HEK293 (cell line): ENCODE results near the gene FRS2.

Experiments used
- CTCF ChIA-PET: fragments of 350-600 bp; formaldehyde crosslinking; extraction: SDS; loops from one replicate; lab custom pipeline; 2021; ENCODE audit warnings: antibody characterized with exemption; lab: Yijun Ruan, JAX
- POLR2A ChIA-PET: fragments of 300-600 bp; formaldehyde crosslinking; extraction: SDS; loops from one replicate; lab custom pipeline; 2020; ENCODE audit warnings: antibody characterized with exemption, inconsistent platforms; lab: Yijun Ruan, JAX
- H3K27ac ChIP-seq: fragments of 200-500 bp; sonication (Bioruptor generic); 2 replicates; pipeline ENCODE4 v1.5.1; 2014; ENCODE audit warnings: low read depth, low read length, control low read depth, inconsistent platforms; ENCODE audit errors: extremely low read depth
- H3K36me3 ChIP-seq, 2 experiments: fragments of 200-500 bp in 1 of 2; sonication (Bioruptor generic) in 1 of 2; 1 replicate in 1 of 2; 2 replicates in 1 of 2; pipeline ENCODE4 v1.5.1; 2014 to 2017; ENCODE audit warnings: inconsistent platforms in 2 of 2, low read length in 2 of 2; ENCODE audit not compliant: control insufficient read depth in 2 of 2, insufficient read depth in 1 of 2
- H3K4me1 ChIP-seq: fragments of 200-500 bp; sonication (Bioruptor generic); 2 replicates; pipeline ENCODE4 v1.5.1; 2014; ENCODE audit warnings: mild to moderate bottlenecking, low read length, inconsistent platforms; ENCODE audit not compliant: control insufficient read depth, insufficient read depth
- H3K4me3 ChIP-seq: 2 replicates; pipeline ENCODE4 v1.5.1; 2011; ENCODE audit warnings: low read depth, mild to moderate bottlenecking, control low read depth, low read length, moderate library complexity
- H3K9me3 ChIP-seq: fragments of 200-500 bp; sonication (Bioruptor generic); 2 replicates; pipeline ENCODE4 v1.5.1; 2014; ENCODE audit warnings: low read depth, low read length, inconsistent platforms; ENCODE audit not compliant: control insufficient read depth, insufficient read depth
- FEZF1 ChIP-seq: fragments of 450-650 bp; formaldehyde crosslinking; IDR thresholded peaks from 2 replicates; pipeline ENCODE4 v1.5.1; 2016; ENCODE audit warnings: missing biosample characterization, missing genetic modification characterization
- GFI1B ChIP-seq: fragments of 450-650 bp; formaldehyde crosslinking; IDR thresholded peaks from 2 replicates; pipeline ENCODE4 v1.5.1; 2016; ENCODE audit warnings: missing biosample characterization, missing genetic modification characterization
- GLIS1 ChIP-seq: fragments of 450-650 bp; formaldehyde crosslinking; IDR thresholded peaks from 2 replicates; pipeline ENCODE4 v1.5.1; 2016; ENCODE audit warnings: missing biosample characterization, missing genetic modification characterization
- GLIS2 ChIP-seq: fragments of 450-650 bp; formaldehyde crosslinking; IDR thresholded peaks from 2 replicates; pipeline ENCODE4 v1.5.1; 2016; ENCODE audit warnings: missing biosample characterization, missing genetic modification characterization
- ZBTB20 ChIP-seq: fragments of 450-650 bp; formaldehyde crosslinking; IDR thresholded peaks from 2 replicates; pipeline ENCODE4 v1.5.1; 2016; ENCODE audit warnings: missing biosample characterization, missing genetic modification characterization
- ZEB2 ChIP-seq: fragments of 450-650 bp; formaldehyde crosslinking; IDR thresholded peaks from 2 replicates; pipeline ENCODE4 v1.5.1; 2016; ENCODE audit warnings: missing biosample characterization, missing genetic modification characterization
- ZFHX2 ChIP-seq: fragments of 450-650 bp; formaldehyde crosslinking; conservative IDR thresholded peaks from 2 replicates; pipeline ENCODE4 v1.5.1; 2016; ENCODE audit warnings: missing biosample characterization, missing genetic modification characterization
- ZNF10 ChIP-seq: fragments of 450-650 bp; formaldehyde crosslinking; IDR thresholded peaks from 2 replicates; pipeline ENCODE4 v1.5.1; 2017; ENCODE audit warnings: missing biosample characterization, missing genetic modification characterization
- ZNF155 ChIP-seq: fragments of 450-650 bp; formaldehyde crosslinking; IDR thresholded peaks from 2 replicates; pipeline ENCODE4 v1.5.1; 2016; ENCODE audit warnings: missing biosample characterization, missing genetic modification characterization
- ZNF157 ChIP-seq: fragments of 450-650 bp; formaldehyde crosslinking; IDR thresholded peaks from 2 replicates; pipeline ENCODE4 v1.5.1; 2016; ENCODE audit warnings: missing biosample characterization, missing genetic modification characterization
- ZNF335 ChIP-seq: fragments of 450-650 bp; formaldehyde crosslinking; conservative IDR thresholded peaks from 2 replicates; pipeline ENCODE4 v1.5.1; 2016; ENCODE audit warnings: missing biosample characterization, missing genetic modification characterization
- ZNF366 ChIP-seq: fragments of 450-650 bp; formaldehyde crosslinking; conservative IDR thresholded peaks from 2 replicates; pipeline ENCODE4 v1.5.1; 2016; ENCODE audit warnings: missing biosample characterization, missing genetic modification characterization
- ZNF529 ChIP-seq: fragments of 450-650 bp; formaldehyde crosslinking; IDR thresholded peaks from 2 replicates; pipeline ENCODE4 v1.5.1; 2017; ENCODE audit warnings: missing genetic modification characterization, missing biosample characterization; ENCODE audit not compliant: insufficient replicate concordance
- ZNF560 ChIP-seq: fragments of 450-650 bp; formaldehyde crosslinking; IDR thresholded peaks from 2 replicates; pipeline ENCODE4 v1.5.1; 2017; ENCODE audit warnings: missing biosample characterization, missing genetic modification characterization, borderline replicate concordance
- ZNF600 ChIP-seq: fragments of 450-650 bp; formaldehyde crosslinking; IDR thresholded peaks from 2 replicates; pipeline ENCODE4 v1.5.1; 2016; ENCODE audit warnings: missing biosample characterization, missing genetic modification characterization
- ZNF658 ChIP-seq: fragments of 450-650 bp; formaldehyde crosslinking; IDR thresholded peaks from 2 replicates; pipeline ENCODE4; 2016; ENCODE audit warnings: missing biosample characterization, missing genetic modification characterization
- ZNF660 ChIP-seq: fragments of 450-650 bp; IDR thresholded peaks from 2 replicates; pipeline ENCODE4 v1.5.1; 2018; ENCODE audit warnings: missing biosample characterization, mild to moderate bottlenecking, missing genetic modification characterization
- ZNF664 ChIP-seq: fragments of 450-650 bp; formaldehyde crosslinking; IDR thresholded peaks from 2 replicates; pipeline ENCODE4 v1.5.1; 2016; ENCODE audit warnings: missing biosample characterization, missing genetic modification characterization
- ZNF670 ChIP-seq: fragments of 450-650 bp; formaldehyde crosslinking; IDR thresholded peaks from 2 replicates; pipeline ENCODE4 v1.5.1; 2016; ENCODE audit warnings: missing biosample characterization, missing genetic modification characterization, low read depth
- ZSCAN23 ChIP-seq: fragments of 450-650 bp; formaldehyde crosslinking; IDR thresholded peaks from 2 replicates; pipeline ENCODE4 v1.5.1; 2016; ENCODE audit warnings: missing biosample characterization, missing genetic modification characterization
- TF ChIP-seq, protein P1 (sequence below): fragments of 450-650 bp; formaldehyde crosslinking; IDR thresholded peaks from 2 replicates; pipeline ENCODE4 v1.5.1; 2016; ENCODE audit warnings: missing biosample characterization, missing genetic modification characterization
- TF ChIP-seq, protein P2 (sequence below): fragments of 450-650 bp; formaldehyde crosslinking; optimal IDR thresholded peaks from 2 replicates; pipeline ENCODE3; 2016; ENCODE audit warnings: missing biosample characterization, mild to moderate bottlenecking, missing genetic modification characterization
- TF ChIP-seq, protein P3 (sequence below): fragments of 450-650 bp; formaldehyde crosslinking; IDR thresholded peaks from 2 replicates; pipeline ENCODE4 v1.5.1; 2016; ENCODE audit warnings: missing biosample characterization, missing genetic modification characterization
- TF ChIP-seq, protein P4 (sequence below): fragments of 450-650 bp; formaldehyde crosslinking; IDR thresholded peaks from 2 replicates; pipeline ENCODE4 v1.5.1; 2017; ENCODE audit warnings: missing biosample characterization, missing genetic modification characterization

Gene FRS2

DNA sequence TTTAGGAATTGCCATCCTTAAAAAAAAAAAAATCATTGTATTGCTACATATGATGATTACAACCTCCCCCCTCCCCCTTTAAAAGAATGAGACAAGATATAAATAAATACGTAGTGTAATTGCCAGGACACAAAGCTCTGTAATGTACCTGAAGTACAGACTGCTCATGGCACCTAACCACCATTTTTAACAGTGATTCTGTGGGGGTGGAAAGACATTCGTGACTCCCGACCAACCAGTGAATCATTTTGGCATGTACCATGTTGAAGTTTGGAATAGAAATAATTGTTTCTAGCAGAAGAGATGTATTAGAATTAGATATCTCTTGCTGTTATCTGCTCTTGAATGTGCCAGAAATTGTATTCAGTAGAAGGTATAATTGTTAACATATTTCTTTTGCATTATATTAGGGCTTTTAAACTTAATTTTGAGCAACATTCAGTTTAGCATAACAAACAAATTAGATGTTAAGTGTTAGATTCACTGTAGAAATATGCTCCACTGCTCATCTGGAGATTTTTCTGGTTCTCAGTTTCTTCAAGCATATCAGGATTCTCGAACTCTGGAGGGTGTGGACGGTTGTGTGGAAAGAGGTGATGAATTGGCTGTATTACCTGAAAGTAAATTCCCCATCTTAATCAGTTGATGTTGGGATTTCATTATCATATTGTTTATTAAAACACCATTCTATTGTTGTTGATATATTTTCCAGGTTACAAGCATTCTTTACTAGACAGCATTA is 31.1 kb downstream of the FRS2 start:
- peaks cover 14% of the 10 kb centered on the region for H3K4me1 ChIP-seq
- H3K4me3 ChIP-seq = no peak overlapping the region
- CTCF ChIA-PET = no interaction called here
- H3K9me3 ChIP-seq = no peaks in the 10 kb centered on the region
- POLR2A ChIA-PET = no interaction called here
- TF ChIP-seq ZEB2 (tag by site-specific recombination) (0 out of 2 replicates have a peak, but pooled peaks have one; percentile 3), GLIS2 (no peak), ZNF529 (tag by site-specific recombination) (no peak), ZNF600 (tag by site-specific recombination) (0 out of 2 replicates have a peak, but pooled peaks have one; percentile 29), ZBTB20 (tag by site-specific recombination) (no peak), ZSCAN23 (no peak), ZNF10 (tag by site-specific recombination) (peak; percentile 87), ZNF658 (no peak)
- no peak overlapping the region for H3K27ac ChIP-seq
- no peaks in the 10 kb centered on the region for H3K36me3 ChIP-seq

DNA sequence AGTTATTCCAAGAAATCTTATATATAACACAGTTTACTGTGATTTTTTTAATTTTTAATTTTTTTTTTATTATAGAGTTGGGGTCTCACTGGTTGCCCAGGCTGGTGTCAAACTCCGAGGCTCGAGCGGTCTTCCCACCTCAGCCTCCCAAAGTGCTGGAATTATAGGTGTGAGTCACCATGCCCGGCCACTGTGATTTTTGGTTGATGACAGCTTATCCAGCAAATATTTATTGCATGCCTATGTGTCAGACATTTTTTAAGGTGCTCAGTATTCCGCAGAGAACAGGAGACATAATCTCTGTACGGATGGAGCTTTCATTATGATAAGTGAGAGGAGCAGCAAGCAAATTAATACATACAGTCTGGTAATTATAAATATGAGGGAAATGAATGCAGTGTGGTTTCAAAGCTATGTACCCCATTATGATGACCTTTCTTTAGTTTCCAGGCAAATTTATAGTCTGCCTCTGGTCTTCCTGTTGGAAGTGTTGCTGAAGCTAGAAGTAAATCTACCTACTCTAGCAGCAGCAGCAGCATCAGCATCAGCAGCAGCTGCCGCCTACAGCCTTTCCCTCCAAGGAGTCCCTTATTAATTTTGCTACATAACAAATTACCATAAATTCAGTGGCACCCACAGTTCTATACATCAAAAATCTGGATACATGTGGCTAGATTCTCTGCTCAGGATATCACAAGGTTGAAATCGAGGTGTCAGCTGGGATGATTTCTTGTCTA is 32.3 kb downstream of the FRS2 start:
- ChIA-PET POLR2A (interaction anchor here (0.6 to 1.7 kb wide), 2 partner anchors 20 to 32 kb away, joined by 4 to 9 read pairs; partner anchors contain the start of gene FRS2), CTCF (interaction anchor here (0.5 to 0.9 kb wide), 2 partner anchors 10 to 68 kb away, joined by 3 to 5 read pairs; no protein-coding TSS in a partner anchor)
- H3K36me3 ChIP-seq = no peaks in the 10 kb centered on the region
- H3K4me1 ChIP-seq = peaks cover 14% of the 10 kb centered on the region
- no peak overlapping the region for H3K4me3 ChIP-seq
- no peak overlapping the region for H3K27ac ChIP-seq
- H3K9me3 ChIP-seq = no peaks in the 10 kb centered on the region
- TF ChIP-seq GFI1B = peak; percentile 82
- no peak for TF ChIP-seq ZNF560 (tag by site-specific recombination)
- 0 out of 2 replicates have a peak, but pooled peaks have one; percentile 13 for TF ChIP-seq ZNF335 (tag by site-specific recombination)
- no peak for TF ChIP-seq ZNF157 (tag by site-specific recombination)
- TF ChIP-seq ZNF366 = peak; percentile 57
- no peak for TF ChIP-seq ZNF664 (tag by site-specific recombination)
- TF ChIP-seq, protein P1, sequence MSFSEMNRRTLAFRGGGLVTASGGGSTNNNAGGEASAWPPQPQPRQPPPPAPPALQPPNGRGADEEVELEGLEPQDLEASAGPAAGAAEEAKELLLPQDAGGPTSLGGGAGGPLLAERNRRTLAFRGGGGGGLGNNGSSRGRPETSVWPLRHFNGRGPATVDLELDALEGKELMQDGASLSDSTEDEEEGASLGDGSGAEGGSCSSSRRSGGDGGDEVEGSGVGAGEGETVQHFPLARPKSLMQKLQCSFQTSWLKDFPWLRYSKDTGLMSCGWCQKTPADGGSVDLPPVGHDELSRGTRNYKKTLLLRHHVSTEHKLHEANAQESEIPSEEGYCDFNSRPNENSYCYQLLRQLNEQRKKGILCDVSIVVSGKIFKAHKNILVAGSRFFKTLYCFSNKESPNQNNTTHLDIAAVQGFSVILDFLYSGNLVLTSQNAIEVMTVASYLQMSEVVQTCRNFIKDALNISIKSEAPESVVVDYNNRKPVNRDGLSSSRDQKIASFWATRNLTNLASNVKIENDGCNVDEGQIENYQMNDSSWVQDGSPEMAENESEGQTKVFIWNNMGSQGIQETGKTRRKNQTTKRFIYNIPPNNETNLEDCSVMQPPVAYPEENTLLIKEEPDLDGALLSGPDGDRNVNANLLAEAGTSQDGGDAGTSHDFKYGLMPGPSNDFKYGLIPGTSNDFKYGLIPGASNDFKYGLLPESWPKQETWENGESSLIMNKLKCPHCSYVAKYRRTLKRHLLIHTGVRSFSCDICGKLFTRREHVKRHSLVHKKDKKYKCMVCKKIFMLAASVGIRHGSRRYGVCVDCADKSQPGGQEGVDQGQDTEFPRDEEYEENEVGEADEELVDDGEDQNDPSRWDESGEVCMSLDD = no peak
- 0 out of 2 replicates have a peak, but pooled peaks have one; percentile 12 for TF ChIP-seq GLIS1 (tag by site-specific recombination)
- no peak for TF ChIP-seq ZFHX2 (tag by site-specific recombination)
- no peak for TF ChIP-seq ZNF670 (tag by site-specific recombination)
- TF ChIP-seq, protein P2, sequence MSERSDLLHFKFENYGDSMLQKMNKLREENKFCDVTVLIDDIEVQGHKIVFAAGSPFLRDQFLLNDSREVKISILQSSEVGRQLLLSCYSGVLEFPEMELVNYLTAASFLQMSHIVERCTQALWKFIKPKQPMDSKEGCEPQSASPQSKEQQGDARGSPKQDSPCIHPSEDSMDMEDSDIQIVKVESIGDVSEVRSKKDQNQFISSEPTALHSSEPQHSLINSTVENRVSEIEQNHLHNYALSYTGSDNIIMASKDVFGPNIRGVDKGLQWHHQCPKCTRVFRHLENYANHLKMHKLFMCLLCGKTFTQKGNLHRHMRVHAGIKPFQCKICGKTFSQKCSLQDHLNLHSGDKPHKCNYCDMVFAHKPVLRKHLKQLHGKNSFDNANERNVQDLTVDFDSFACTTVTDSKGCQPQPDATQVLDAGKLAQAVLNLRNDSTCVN = no peak
- TF ChIP-seq, protein P3, sequence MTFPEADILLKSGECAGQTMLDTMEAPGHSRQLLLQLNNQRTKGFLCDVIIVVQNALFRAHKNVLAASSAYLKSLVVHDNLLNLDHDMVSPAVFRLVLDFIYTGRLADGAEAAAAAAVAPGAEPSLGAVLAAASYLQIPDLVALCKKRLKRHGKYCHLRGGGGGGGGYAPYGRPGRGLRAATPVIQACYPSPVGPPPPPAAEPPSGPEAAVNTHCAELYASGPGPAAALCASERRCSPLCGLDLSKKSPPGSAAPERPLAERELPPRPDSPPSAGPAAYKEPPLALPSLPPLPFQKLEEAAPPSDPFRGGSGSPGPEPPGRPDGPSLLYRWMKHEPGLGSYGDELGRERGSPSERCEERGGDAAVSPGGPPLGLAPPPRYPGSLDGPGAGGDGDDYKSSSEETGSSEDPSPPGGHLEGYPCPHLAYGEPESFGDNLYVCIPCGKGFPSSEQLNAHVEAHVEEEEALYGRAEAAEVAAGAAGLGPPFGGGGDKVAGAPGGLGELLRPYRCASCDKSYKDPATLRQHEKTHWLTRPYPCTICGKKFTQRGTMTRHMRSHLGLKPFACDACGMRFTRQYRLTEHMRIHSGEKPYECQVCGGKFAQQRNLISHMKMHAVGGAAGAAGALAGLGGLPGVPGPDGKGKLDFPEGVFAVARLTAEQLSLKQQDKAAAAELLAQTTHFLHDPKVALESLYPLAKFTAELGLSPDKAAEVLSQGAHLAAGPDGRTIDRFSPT = 0 out of 2 replicates have a peak, but pooled peaks have one; percentile 58
- peak; percentile 79; the same call in 1 of the 2 replicates for TF ChIP-seq ZNF660
- TF ChIP-seq, protein P4, sequence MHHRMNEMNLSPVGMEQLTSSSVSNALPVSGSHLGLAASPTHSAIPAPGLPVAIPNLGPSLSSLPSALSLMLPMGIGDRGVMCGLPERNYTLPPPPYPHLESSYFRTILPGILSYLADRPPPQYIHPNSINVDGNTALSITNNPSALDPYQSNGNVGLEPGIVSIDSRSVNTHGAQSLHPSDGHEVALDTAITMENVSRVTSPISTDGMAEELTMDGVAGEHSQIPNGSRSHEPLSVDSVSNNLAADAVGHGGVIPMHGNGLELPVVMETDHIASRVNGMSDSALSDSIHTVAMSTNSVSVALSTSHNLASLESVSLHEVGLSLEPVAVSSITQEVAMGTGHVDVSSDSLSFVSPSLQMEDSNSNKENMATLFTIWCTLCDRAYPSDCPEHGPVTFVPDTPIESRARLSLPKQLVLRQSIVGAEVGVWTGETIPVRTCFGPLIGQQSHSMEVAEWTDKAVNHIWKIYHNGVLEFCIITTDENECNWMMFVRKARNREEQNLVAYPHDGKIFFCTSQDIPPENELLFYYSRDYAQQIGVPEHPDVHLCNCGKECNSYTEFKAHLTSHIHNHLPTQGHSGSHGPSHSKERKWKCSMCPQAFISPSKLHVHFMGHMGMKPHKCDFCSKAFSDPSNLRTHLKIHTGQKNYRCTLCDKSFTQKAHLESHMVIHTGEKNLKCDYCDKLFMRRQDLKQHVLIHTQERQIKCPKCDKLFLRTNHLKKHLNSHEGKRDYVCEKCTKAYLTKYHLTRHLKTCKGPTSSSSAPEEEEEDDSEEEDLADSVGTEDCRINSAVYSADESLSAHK = no peak
- no peak for TF ChIP-seq FEZF1 (tag by site-specific recombination)
- TF ChIP-seq ZNF155 (tag by site-specific recombination) = no peak
